Osteoblast (primary cell): ENCODE data around the gene TYRO3. TPM values are rescaled to one million over a fixed set of nuclear protein-coding genes. Genes with fewer than 3 reads are reported as not detected.
"Not testable (repeated sequence)": the region's sequence is repeated elsewhere in the genome, so short reads cannot be mapped to it uniquely, and the experiment has no call there.

Experiments used
- DNase-seq: peaks from one replicate; pipeline ENCODE4 v3.0.0; 2011; ENCODE audit warnings: low spot score, mixed read lengths; ENCODE audit not compliant: insufficient read length; ENCODE audit errors: missing footprints
- H2AFZ ChIP-seq: 2 replicates; pipeline ENCODE4 v1.6.0; 2011; ENCODE audit warnings: mild to moderate bottlenecking, low read length
- H3K27ac ChIP-seq: 2 replicates; pipeline ENCODE4 v1.5.1; 2011; ENCODE audit warnings: mild to moderate bottlenecking, low read depth, low read length, moderate library complexity
- H3K27me3 ChIP-seq: 2 replicates; pipeline ENCODE4 v1.6.0; 2012; ENCODE audit warnings: mild to moderate bottlenecking, control low read depth, inconsistent platforms, low read length, moderate library complexity; ENCODE audit not compliant: insufficient read depth
- H3K36me3 ChIP-seq: 2 replicates; pipeline ENCODE4 v1.5.1; 2011; ENCODE audit warnings: mild to moderate bottlenecking, low read length, control low read depth, moderate library complexity; ENCODE audit not compliant: insufficient read depth
- H3K4me1 ChIP-seq: 2 replicates; pipeline ENCODE4 v1.5.1; 2011; ENCODE audit warnings: mild to moderate bottlenecking, low read length, control low read depth, moderate library complexity; ENCODE audit not compliant: insufficient read depth
- H3K4me2 ChIP-seq: 2 replicates; pipeline ENCODE4 v1.6.0; 2011; ENCODE audit warnings: mild to moderate bottlenecking, low read length; ENCODE audit not compliant: insufficient read depth
- H3K4me3 ChIP-seq: fragments of 200-600 bp; sonication (generic); 3 replicates; pipeline ENCODE4 v1.5.1; 2012; ENCODE audit warnings: mild to moderate bottlenecking, low read length, inconsistent platforms; ENCODE audit not compliant: insufficient read depth
- H3K79me2 ChIP-seq: 2 replicates; pipeline ENCODE4 v1.6.0; 2012; ENCODE audit warnings: mild to moderate bottlenecking, low read length, control low read depth, inconsistent platforms; ENCODE audit not compliant: insufficient read depth
- H3K9me3 ChIP-seq: 2 replicates; pipeline ENCODE4 v1.5.1; 2011; ENCODE audit warnings: low read depth, low read length, control low read depth
- H4K20me1 ChIP-seq: 2 replicates; pipeline ENCODE4 v1.6.0; 2012; ENCODE audit warnings: mild to moderate bottlenecking, low read length, control low read depth; ENCODE audit not compliant: insufficient read depth
- total RNA-seq: library from RNA; depleted of rRNA; stranded (reverse); fragments of >200 nt; gene quantifications from 2 replicates; pipeline ENCODE4 v1.2.3, GENCODE V29; 2012
- TF ChIP-seq, protein P1 (sequence below): IDR thresholded peaks from 2 replicates; pipeline ENCODE4 v1.5.1; 2011; ENCODE audit warnings: mild to moderate bottlenecking, low read depth, low read length, moderate library complexity; ENCODE audit errors: extremely low read depth

TYRO3 gene
- total RNA-seq, 1 donor: 6.2 TPM

- H3K4me3 ChIP-seq: peak overlapping the region; percentile 64
- no peaks in the 10 kb centered on the region for H3K9me3 ChIP-seq
- H3K4me2 ChIP-seq: peak overlapping the region; percentile 78
- peaks cover 3% of the 10 kb centered on the region for H3K27me3 ChIP-seq
- H3K36me3 ChIP-seq: no peaks in the 10 kb centered on the region
- peak; percentile 82 for DNase-seq
- H3K79me2 ChIP-seq: no peaks in the 10 kb centered on the region
- TF ChIP-seq, protein P1, sequence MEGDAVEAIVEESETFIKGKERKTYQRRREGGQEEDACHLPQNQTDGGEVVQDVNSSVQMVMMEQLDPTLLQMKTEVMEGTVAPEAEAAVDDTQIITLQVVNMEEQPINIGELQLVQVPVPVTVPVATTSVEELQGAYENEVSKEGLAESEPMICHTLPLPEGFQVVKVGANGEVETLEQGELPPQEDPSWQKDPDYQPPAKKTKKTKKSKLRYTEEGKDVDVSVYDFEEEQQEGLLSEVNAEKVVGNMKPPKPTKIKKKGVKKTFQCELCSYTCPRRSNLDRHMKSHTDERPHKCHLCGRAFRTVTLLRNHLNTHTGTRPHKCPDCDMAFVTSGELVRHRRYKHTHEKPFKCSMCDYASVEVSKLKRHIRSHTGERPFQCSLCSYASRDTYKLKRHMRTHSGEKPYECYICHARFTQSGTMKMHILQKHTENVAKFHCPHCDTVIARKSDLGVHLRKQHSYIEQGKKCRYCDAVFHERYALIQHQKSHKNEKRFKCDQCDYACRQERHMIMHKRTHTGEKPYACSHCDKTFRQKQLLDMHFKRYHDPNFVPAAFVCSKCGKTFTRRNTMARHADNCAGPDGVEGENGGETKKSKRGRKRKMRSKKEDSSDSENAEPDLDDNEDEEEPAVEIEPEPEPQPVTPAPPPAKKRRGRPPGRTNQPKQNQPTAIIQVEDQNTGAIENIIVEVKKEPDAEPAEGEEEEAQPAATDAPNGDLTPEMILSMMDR: no peak
- peak overlapping the region; percentile 75 for H2AFZ ChIP-seq
- H3K27ac ChIP-seq: no peak overlapping the region
- no peaks in the 10 kb centered on the region for H4K20me1 ChIP-seq
- H3K4me1 ChIP-seq: peaks cover 3% of the 10 kb centered on the region
These were observed 25.7 kb downstream of the TYRO3 start for GRCh38 chr15:41584636-41585126.

- Histone ChIP-seq H3K4me3 (peak overlapping the region; percentile 64), H2AFZ (peak overlapping the region; percentile 75), H3K79me2 (no peaks in the 10 kb centered on the region), H3K9me3 (no peaks in the 10 kb centered on the region), H3K27ac (no peak overlapping the region), H3K36me3 (no peaks in the 10 kb centered on the region), H3K4me1 (peaks cover 3% of the 10 kb centered on the region), H3K27me3 (peaks cover 3% of the 10 kb centered on the region), H4K20me1 (no peaks in the 10 kb centered on the region), H3K4me2 (peak overlapping the region; percentile 78)
- peak; percentile 90 for DNase-seq
- TF ChIP-seq, protein P1: peak; percentile 56
These were observed 26.4 kb downstream of the TYRO3 start for GRCh38 chr15:41585127-41586047.

DNA sequence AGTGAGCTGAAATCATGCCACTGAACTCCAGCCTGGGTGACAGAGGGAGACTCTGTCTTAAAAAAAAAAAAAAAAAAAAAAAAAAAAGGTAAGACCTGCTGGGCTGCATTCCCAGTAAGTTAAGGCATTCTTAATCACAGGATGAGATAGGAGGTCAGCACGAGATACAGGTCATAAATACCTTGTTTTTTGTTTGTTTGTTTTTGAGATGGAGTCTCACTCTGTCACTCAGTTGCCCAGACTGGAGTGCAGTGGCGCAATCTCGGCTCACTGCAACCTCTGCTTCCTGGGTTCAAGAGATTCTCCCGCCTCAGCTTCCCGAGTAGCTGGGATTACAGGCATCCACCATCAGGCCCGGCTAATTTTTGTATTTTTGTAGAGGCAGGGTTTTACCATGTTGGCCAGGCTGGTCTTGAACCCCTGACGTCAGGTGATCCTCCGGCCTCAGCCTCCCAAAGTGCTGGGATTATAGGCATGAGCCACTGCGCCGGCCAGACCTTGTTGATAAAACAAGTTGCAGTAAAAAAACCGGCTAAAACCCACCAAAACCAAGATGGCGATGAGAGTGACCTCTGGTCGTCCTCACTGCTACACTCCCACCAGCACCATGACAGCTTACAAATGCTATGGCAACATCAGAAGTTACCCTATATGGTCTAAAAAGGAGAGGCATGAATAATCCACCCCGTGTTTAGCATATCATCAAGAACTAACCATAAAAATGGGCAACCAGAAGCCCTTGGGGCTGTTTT lies 27.7 kb downstream of the TYRO3 start:
- H3K4me3 ChIP-seq, DNase-seq, H3K36me3 ChIP-seq, H2AFZ ChIP-seq, H3K79me2 ChIP-seq, H3K4me2 ChIP-seq, H3K27me3 ChIP-seq, H3K9me3 ChIP-seq, H4K20me1 ChIP-seq, H3K27ac ChIP-seq, H3K4me1 ChIP-seq: not testable (repeated sequence)

GRCh38 chr15:41589018-41589417 lies 30.0 kb downstream of the TYRO3 start:
- not testable (repeated sequence) for H3K4me1 ChIP-seq, H3K27ac ChIP-seq, H4K20me1 ChIP-seq, DNase-seq, H2AFZ ChIP-seq, H3K4me2 ChIP-seq, H3K27me3 ChIP-seq, H3K9me3 ChIP-seq, H3K4me3 ChIP-seq, H3K79me2 ChIP-seq, H3K36me3 ChIP-seq

- H3K36me3 ChIP-seq, H3K4me3 ChIP-seq: not testable (repeated sequence)
These were observed 30.6 kb downstream of the TYRO3 start for GRCh38 chr15:41589571-41589970.

GRCh38 chr15:41591217-41591616 lies 32.2 kb downstream of the TYRO3 start:
- not testable (repeated sequence) for H3K36me3 ChIP-seq, H2AFZ ChIP-seq, H3K4me3 ChIP-seq, H3K27me3 ChIP-seq, H3K79me2 ChIP-seq, DNase-seq, H3K27ac ChIP-seq, H3K4me2 ChIP-seq, H3K9me3 ChIP-seq, H3K4me1 ChIP-seq, H4K20me1 ChIP-seq

More at GRCh38 chr15:41589571-41589970, 30.6 kb downstream of the TYRO3 start:
- H4K20me1 ChIP-seq, H3K27me3 ChIP-seq, DNase-seq, H3K27ac ChIP-seq, H3K9me3 ChIP-seq, H3K4me1 ChIP-seq, H3K79me2 ChIP-seq, H2AFZ ChIP-seq, H3K4me2 ChIP-seq: not testable (repeated sequence)

DNA sequence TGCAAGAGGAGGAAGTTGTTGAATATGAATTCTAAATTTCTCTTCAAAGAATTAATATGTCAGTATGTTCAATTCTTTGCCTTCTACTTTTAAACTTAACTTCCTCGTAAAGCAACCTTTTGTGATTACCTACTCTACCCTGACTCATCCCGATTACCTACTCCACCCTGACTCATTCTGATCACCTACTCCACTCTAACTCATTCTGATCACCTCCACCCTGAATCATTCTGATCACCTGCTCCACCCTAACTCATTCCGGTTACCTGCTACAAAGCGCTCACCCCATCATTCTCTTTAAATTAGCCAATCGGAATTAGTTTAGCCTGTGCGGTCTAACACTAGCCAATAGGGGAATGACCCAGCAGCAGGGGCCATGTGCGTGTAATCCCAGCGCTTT lies 33.7 kb downstream of the TYRO3 start:
- not testable (repeated sequence) for H3K9me3 ChIP-seq, H3K4me2 ChIP-seq

More for the DNA sequence above, 33.7 kb downstream of the TYRO3 start:
- DNase-seq, H3K27ac ChIP-seq, H3K27me3 ChIP-seq, H3K36me3 ChIP-seq, H3K79me2 ChIP-seq, H4K20me1 ChIP-seq, H3K4me1 ChIP-seq, H2AFZ ChIP-seq, H3K4me3 ChIP-seq: not testable (repeated sequence)
